ENCODE data around the gene SMIM9.
"Not testable (repeated sequence)": the region's sequence is repeated elsewhere in the genome, so short reads cannot be mapped to it uniquely, and the experiment has no call there.

SMIM9 gene

DNA sequence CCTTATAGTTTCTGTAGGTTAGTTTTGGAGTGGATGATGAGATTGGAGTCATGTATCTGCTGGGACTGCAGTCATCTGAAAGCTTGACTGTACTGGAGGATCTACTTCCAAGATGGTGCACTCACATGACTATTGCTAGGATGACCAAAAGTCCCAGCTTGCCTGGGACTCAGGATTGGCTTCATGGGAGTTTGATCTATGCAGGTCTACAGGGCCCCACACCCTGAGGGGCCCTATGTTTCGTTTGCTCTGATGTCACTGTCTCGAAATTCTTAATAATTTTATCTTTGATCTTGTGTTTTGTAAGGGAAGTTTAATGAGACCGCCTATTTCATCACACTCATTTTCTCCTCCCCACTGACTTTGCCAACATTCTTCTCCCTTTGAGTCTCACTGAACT lies at the start of gene SMIM9:
Gene SMIM9 (minus strand): TSS at position 101 of the 400 bp plus-strand sequence. CDS start 3,806 bp downstream, outside the sequence.
- in situ Hi-C loops (cut with MboI; ENCODE audit: low sequenced_read_pairs) = no loop called here

DNA sequence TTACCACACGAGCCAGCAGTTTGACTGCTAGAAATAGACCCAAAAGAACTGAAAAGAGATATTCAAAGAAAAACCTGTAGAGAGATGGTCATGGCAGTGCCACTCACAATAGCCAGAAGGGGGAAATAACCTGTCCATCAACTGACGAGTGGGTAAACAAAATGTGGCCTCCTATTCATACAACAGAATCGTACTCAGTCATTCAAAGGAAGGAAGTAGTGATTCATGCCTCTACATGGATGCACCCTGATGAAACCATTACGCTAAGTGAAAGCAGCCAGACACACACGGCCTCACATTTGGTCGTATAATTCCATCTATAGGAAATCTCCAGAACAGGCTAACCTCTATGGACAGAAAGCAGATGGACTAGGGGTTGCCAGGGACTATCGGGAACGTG lies 49.6 kb upstream of the SMIM9 start:
- in situ Hi-C loops (cut with MboI; ENCODE audit: low sequenced_read_pairs) = not testable (repeated sequence)

GRCh38 chrX:154873329-154873728 lies 38.9 kb upstream of the SMIM9 start:
- in situ Hi-C loops (cut with MboI; ENCODE audit: low sequenced_read_pairs) = no loop called here

GRCh38 chrX:154868522-154868921 lies 34.1 kb upstream of the SMIM9 start:
- in situ Hi-C loops (cut with MboI; ENCODE audit: low sequenced_read_pairs) = not testable (repeated sequence)

GRCh38 chrX:154855256-154855655 lies 20.8 kb upstream of the SMIM9 start:
- in situ Hi-C loops (cut with MboI; ENCODE audit: low sequenced_read_pairs) = no loop called here

DNA sequence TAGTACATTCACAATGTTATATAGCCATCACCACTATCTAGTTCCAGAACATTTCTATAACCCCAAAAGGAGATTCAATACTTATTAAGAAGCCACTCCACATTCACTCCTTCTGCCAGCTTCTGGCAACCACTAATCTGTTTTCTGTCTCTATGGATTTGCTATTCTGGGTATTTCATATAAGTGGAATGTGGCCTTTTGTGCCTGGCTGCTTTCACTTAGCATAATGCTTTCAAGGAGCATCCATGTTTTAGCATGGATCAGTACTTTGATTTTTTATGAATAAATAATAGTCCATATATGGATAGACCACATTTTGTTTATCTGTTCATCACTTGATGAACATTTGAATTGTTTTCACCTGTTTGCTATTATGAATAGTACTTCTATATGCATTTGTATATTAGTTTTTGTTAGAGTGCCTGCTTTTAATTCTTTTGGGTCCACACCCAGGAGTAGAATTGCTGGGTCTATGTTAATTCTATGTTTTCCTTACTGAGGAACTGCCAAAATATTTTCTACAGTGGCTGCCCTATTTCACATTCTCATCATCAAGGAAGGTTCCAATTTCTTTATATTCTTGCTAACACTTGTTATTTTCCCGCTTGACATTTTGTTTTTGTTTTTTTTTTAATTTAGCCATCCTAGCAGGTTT lies 16.6 kb upstream of the SMIM9 start:
- in situ Hi-C loops (cut with MboI; ENCODE audit: low sequenced_read_pairs) = no loop called here

DNA sequence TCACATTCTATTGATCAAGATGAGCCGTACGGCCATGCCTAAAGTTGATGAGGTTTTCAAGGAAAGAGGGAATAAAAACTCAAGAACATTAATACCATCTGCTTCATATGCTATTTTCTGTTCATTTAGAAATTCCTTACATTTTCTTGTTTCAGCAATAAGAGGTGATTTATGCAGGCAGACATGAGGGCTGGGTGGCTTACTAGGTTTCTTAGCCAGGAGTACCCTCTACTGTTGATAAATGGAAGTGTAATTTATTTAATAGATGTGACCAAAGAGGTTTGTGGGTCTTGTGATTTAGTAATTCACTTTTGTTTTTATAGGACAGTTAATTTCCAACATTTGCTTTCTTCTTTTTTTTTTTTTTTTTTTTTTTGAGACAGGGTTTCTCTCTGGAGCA lies 6.4 kb upstream of the SMIM9 start:
- in situ Hi-C loops (cut with MboI; ENCODE audit: low sequenced_read_pairs) = no loop called here

DNA sequence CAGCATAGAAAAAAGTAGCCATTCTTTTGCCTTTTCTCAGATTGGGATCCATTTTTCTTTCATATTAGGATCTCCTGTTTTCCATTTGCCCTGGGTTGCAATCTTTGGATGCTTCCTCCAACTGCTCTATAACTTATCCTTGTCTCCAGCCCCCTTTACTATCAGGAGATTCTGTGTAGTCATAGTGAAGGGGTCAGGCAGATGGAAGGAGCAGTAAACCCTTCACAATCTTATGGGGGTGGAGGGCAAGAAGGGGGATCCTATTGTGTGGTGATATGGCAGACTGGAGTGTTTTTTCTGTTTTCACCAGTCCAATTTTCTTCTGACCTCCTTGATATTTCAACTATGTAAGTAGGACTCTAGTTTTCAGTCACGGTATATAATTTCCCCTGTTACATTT lies 1.7 kb upstream of the SMIM9 start:
- in situ Hi-C loops (cut with MboI; ENCODE audit: low sequenced_read_pairs) = no loop called here

GRCh38 chrX:154833746-154834274 lies 652 bp downstream of the SMIM9 start:
- in situ Hi-C loops (cut with MboI; ENCODE audit: low sequenced_read_pairs) = no loop called here

GRCh38 chrX:154829926-154830442 lies 4.5 kb downstream of the SMIM9 start:
- in situ Hi-C loops (cut with MboI; ENCODE audit: low sequenced_read_pairs) = no loop called here

DNA sequence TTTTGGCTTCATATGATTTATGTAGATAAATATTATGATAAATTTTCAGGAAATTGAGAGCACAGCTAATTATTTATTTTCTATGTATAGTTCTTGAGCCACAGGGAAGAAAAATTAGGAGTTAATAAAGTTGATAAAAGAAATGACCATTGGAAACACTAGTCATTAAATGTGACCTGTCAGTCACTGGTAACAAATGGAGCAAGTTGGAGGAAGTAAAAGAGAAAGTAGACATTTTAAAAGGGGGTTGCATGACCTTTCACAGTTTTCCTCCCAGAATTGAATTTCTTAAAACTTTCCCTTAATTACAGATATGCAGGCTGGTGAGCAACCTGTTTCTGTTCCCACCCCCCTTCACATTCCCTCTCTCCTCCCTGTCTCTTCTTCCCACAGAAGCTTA lies 5.3 kb downstream of the SMIM9 start:
- in situ Hi-C loops (cut with MboI; ENCODE audit: low sequenced_read_pairs) = no loop called here

GRCh38 chrX:154828016-154828408 lies 6.5 kb downstream of the SMIM9 start:
- in situ Hi-C loops (cut with MboI; ENCODE audit: low sequenced_read_pairs) = no loop called here

- in situ Hi-C loops (cut with MboI; ENCODE audit: low sequenced_read_pairs) = no loop called here
Measured at GRCh38 chrX:154827194-154828015, 7.1 kb downstream of the SMIM9 start.

DNA sequence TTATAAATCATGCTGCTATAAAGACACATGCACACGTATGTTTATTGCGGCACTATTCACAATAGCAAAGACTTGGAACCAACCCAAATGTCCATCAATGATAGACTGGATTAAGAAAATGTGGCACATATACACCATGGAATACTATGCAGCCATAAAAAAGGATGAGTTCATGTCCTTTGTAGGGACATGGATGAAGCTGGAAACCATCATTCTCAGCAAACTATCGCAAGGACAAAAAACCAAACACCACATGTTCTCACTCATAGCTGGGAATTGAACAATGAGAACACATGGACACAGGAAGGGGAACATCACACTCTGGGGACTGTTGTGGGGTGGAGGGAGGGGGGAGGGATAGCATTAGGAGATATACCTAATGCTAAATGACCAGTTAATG lies 8.9 kb downstream of the SMIM9 start:
- in situ Hi-C loops (cut with MboI; ENCODE audit: low sequenced_read_pairs) = not testable (repeated sequence)

GRCh38 chrX:154824638-154825037 lies 9.8 kb downstream of the SMIM9 start:
- in situ Hi-C loops (cut with MboI; ENCODE audit: low sequenced_read_pairs) = no loop called here

GRCh38 chrX:154822029-154822428 lies 12.4 kb downstream of the SMIM9 start:
- in situ Hi-C loops (cut with MboI; ENCODE audit: low sequenced_read_pairs) = no loop called here

DNA sequence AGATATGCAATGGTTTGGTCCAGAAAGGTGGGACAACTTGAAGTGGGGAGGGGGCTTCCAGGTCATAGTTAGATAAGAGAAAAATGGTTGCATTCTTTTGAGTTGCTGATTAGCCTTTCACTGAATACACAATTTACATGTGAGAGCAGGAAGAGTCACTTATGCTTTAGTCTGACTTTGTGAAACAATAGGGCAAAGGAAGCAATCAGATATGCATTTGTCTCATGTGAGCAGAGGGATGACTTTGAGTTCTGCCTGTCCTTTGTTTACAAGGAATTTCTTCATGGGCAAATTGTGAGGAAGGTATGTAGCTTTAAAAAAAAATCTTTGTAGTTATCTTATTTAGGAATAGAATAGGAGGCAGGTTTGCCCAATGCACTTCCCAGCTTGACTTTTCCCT lies 12.9 kb downstream of the SMIM9 start:
- in situ Hi-C loops (cut with MboI; ENCODE audit: low sequenced_read_pairs) = no loop called here

- in situ Hi-C loops (cut with MboI; ENCODE audit: low sequenced_read_pairs) = no loop called here
Measured at GRCh38 chrX:154819771-154820341, 14.6 kb downstream of the SMIM9 start.

DNA sequence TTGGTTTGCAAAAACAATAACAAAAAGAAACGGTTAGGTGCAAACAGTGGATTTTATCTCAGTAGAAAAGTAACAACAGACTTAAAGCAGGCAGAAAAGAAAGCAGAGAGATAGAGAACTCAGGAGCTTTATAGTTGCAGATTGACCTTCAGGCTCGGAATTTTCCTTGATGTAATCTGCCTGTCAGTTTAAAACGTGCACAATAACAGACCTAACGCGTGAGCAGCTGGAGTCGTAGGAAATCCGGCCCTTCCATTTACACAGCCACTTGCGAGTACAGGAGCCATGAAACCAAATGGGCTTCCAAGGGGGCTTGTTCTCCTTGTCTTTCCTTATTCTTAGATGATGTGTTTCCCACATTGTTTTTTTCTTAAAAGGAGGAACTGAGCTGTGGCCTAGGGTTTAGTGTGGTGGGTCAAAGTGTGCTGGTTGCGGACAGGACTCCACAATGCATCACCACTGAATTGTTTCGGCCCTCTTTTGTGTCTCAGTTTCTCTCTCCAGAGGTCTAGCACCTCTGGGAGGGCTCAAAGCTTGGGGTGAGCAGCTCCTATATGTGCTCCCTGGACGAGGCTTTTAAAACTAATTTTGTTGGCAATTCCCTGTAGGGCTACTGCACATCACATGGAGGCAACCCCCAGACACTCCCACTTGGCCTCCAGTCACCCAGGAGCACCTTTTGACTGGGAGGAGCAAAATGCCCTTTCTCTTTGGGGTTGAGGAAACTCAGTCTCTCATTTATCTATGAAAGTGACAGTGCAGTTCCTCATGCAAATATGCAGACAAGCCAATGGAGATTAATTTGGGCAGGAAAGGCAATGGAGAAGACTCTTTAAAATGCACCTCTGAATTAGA lies 15.3 kb downstream of the SMIM9 start:
- in situ Hi-C loops (cut with MboI; ENCODE audit: low sequenced_read_pairs) = no loop called here

GRCh38 chrX:154817048-154817618 lies 17.3 kb downstream of the SMIM9 start:
- in situ Hi-C loops (cut with MboI; ENCODE audit: low sequenced_read_pairs) = not testable (repeated sequence)

Measured in hTERT RPE-1 (cell line).